UCSD-AML1 (cell line): ENCODE data around the gene ENSA.
"Not testable (repeated sequence)": the region's sequence is repeated elsewhere in the genome, so short reads cannot be mapped to it uniquely, and the experiment has no call there.

Experiments
- DNase-seq: peaks from one replicate; lab custom pipeline; 2025; ENCODE audit not compliant: unreplicated experiment; lab: John Stamatoyannopoulos, UW

ENSA gene

GRCh38 chr1:150622303-150622975, 7.0 kb downstream of the ENSA start:
- DNase-seq, result peak; percentile 16

GRCh38 chr1:150621497-150622302, 7.7 kb downstream of the ENSA start:
- peak; percentile 24 for DNase-seq

GRCh38 chr1:150620919-150621318, 8.5 kb downstream of the ENSA start:
- DNase-seq, result no peak

- peak; percentile 11 for DNase-seq
Observed at GRCh38 chr1:150619576-150620509, 9.6 kb downstream of the ENSA start.

- DNase-seq, result no peak
Observed at GRCh38 chr1:150615346-150616201, 13.8 kb downstream of the ENSA start.

GRCh38 chr1:150613061-150613920, 16.1 kb downstream of the ENSA start:
- peak; percentile 20 for DNase-seq

- no peak for DNase-seq
Observed at GRCh38 chr1:150612014-150612345, 17.4 kb downstream of the ENSA start.

GRCh38 chr1:150610576-150610975, 18.8 kb downstream of the ENSA start:
- DNase-seq, result no peak

- DNase-seq, result no peak
Observed at GRCh38 chr1:150609732-150610131, 19.7 kb downstream of the ENSA start.

GRCh38 chr1:150606463-150607142, 22.8 kb downstream of the ENSA start:
- DNase-seq, result no peak

GRCh38 chr1:150605451-150605731, 24.0 kb downstream of the ENSA start:
- DNase-seq, result not testable (repeated sequence)

GRCh38 chr1:150604226-150604588, 25.2 kb downstream of the ENSA start:
- DNase-seq, result no peak

- no peak for DNase-seq
Observed at GRCh38 chr1:150603711-150604110, 25.7 kb downstream of the ENSA start.

- DNase-seq, result not testable (repeated sequence)
Observed at GRCh38 chr1:150602372-150602771, 27.0 kb downstream of the ENSA start.

GRCh38 chr1:150601540-150601939, 27.9 kb downstream of the ENSA start:
- no peak for DNase-seq

GRCh38 chr1:150598346-150598745, 31.1 kb downstream of the ENSA start:
- not testable (repeated sequence) for DNase-seq

GRCh38 chr1:150596976-150597375, 32.4 kb downstream of the ENSA start:
- DNase-seq, result no peak

- no peak for DNase-seq
Observed at GRCh38 chr1:150596095-150596892, 33.1 kb downstream of the ENSA start.

- no peak for DNase-seq
Observed at GRCh38 chr1:150582371-150582770, 47.0 kb downstream of the ENSA start.
